ENCODE measurements around the gene MAST3. TPM values are rescaled to one million over a fixed set of nuclear protein-coding genes. Genes with fewer than 3 reads are reported as not detected.

Gene MAST3
- total RNA-seq, 4 donors from 2014 or later, result 0.66 to 2.8 (median 1.6) TPM

DNA sequence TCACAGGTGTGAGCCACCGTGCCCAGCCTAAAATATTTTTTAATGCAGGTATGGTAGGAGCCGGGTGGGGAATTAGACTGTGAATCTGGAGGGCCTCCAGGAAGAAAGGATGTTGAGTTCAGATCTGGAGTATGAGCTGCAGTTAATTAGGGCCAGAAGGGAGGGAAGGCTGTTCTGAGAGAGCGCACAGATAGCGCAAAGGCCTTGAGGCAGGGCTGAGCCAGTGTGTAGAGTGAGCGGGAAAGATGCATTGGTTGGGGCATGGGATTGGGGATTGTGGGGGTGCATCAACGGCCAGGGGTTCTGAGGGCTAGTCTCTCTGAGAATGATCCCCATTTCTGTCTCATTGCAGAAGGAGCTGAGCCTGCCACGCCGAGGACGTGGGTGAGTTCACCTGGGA lies 9.7 kb downstream of the MAST3 start:
- DNase-seq, result no peak
- Histone ChIP-seq H3K9me3 (no peaks in the 10 kb centered on the region), H3K27me3 (peaks cover 28 to 29% (median 29%) of the 10 kb centered on the region in 3 donors), H3K27ac (no peak overlapping the region), H3K4me3 (no peak overlapping the region), H3K4me1 (peaks cover 15 to 17% of the 10 kb centered on the region in 2 donors), H3K36me3 (no peaks in the 10 kb centered on the region)
- TF ChIP-seq, protein P1, sequence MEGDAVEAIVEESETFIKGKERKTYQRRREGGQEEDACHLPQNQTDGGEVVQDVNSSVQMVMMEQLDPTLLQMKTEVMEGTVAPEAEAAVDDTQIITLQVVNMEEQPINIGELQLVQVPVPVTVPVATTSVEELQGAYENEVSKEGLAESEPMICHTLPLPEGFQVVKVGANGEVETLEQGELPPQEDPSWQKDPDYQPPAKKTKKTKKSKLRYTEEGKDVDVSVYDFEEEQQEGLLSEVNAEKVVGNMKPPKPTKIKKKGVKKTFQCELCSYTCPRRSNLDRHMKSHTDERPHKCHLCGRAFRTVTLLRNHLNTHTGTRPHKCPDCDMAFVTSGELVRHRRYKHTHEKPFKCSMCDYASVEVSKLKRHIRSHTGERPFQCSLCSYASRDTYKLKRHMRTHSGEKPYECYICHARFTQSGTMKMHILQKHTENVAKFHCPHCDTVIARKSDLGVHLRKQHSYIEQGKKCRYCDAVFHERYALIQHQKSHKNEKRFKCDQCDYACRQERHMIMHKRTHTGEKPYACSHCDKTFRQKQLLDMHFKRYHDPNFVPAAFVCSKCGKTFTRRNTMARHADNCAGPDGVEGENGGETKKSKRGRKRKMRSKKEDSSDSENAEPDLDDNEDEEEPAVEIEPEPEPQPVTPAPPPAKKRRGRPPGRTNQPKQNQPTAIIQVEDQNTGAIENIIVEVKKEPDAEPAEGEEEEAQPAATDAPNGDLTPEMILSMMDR (IDR thresholded peaks at IDR 0.05 in 4 of 5, conservative IDR thresholded peaks at IDR 0.05 in 1 of 5), result no peak
- no peak for TF ChIP-seq POLR2A (IDR thresholded peaks at IDR 0.05)
- in situ Hi-C loops (cut with MboI; ENCODE audit: low sequenced_read_pairs in 4 of 4) (no loop called here), intact Hi-C loops (cut with DNase I; ENCODE audit: low total_unique reads) (no loop called here)
- ATAC-seq, result no peak

DNA sequence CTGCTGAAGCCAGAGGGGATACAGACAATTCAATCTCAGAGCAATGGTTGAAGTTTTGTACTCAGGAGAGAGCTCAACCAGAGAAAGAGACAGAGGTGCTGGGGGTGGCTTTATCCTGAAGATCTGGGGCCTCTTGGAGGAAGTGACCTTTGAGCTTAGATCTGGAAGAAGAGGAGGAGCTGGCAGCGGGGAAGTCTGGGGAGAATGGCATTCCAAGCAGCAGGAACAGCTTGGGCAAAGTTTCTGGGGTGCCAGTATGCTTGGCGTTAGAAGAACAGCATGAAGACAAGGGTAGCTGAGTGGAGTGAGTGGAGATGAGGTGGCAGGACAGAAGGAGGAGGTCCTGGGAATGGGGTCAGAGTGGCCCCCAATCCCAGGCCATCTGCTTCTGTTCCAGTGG lies 11.3 kb downstream of the MAST3 start:
- in situ Hi-C loops (cut with MboI; ENCODE audit: low sequenced_read_pairs in 4 of 4), result no loop called here
- no peaks in the 10 kb centered on the region for H3K36me3 ChIP-seq
- TF ChIP-seq POLR2A (IDR thresholded peaks at IDR 0.05), result no peak
- TF ChIP-seq, protein P1 (IDR thresholded peaks at IDR 0.05 in 4 of 5, conservative IDR thresholded peaks at IDR 0.05 in 1 of 5), result no peak
- ATAC-seq (no peak), DNase-seq (no peak)
- H3K27ac ChIP-seq, result no peak overlapping the region
- no peak overlapping the region for H3K4me3 ChIP-seq
- intact Hi-C loops (cut with DNase I; ENCODE audit: low total_unique reads), result no loop called here
- no peaks in the 10 kb centered on the region for H3K9me3 ChIP-seq
- H3K27me3 ChIP-seq, result peaks cover 13 to 17% (median 15%) of the 10 kb centered on the region in 3 donors
- H3K4me1 ChIP-seq, result peaks cover 15 to 17% of the 10 kb centered on the region in 2 donors

DNA sequence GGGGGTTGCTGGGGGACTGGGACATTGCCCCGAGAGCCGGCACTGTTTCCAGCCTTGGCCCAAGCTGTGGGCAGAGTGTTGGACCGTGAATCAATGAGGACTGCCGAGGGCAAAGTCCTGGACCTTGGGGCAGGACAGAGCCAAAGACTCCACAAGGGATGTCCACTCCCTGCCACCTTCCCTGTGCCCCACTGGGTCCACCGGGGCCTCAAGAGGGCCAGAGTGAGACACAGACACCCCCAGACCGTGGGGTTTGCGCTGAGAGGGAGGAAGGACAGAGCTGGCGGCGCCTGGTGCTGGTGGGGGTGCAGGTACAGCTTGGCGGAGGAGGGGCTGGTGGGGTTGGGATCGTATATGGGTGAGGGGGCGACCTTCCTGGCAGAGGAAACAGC lies 11.8 kb downstream of the MAST3 start:
- H3K27ac ChIP-seq, result peak overlapping the region in 1 of 4 donors; percentile 34
- DNase-seq, result no peak
- peaks cover 13 to 15% (median 14%) of the 10 kb centered on the region in 3 donors for H3K27me3 ChIP-seq
- intact Hi-C loops (cut with DNase I; ENCODE audit: low total_unique reads), result no loop called here
- H3K36me3 ChIP-seq, result no peaks in the 10 kb centered on the region
- in situ Hi-C loops (cut with MboI; ENCODE audit: low sequenced_read_pairs in 4 of 4), result no loop called here
- H3K9me3 ChIP-seq, result no peaks in the 10 kb centered on the region
- peak overlapping the region; percentile 49 to 64 (median 54) for H3K4me3 ChIP-seq
- TF ChIP-seq, protein P1 (IDR thresholded peaks at IDR 0.05 in 4 of 5, conservative IDR thresholded peaks at IDR 0.05 in 1 of 5), result no peak
- no peak for TF ChIP-seq POLR2A (IDR thresholded peaks at IDR 0.05)
- H3K4me1 ChIP-seq, result peaks cover 13 to 15% of the 10 kb centered on the region in 2 donors
- no peak for ATAC-seq

DNA sequence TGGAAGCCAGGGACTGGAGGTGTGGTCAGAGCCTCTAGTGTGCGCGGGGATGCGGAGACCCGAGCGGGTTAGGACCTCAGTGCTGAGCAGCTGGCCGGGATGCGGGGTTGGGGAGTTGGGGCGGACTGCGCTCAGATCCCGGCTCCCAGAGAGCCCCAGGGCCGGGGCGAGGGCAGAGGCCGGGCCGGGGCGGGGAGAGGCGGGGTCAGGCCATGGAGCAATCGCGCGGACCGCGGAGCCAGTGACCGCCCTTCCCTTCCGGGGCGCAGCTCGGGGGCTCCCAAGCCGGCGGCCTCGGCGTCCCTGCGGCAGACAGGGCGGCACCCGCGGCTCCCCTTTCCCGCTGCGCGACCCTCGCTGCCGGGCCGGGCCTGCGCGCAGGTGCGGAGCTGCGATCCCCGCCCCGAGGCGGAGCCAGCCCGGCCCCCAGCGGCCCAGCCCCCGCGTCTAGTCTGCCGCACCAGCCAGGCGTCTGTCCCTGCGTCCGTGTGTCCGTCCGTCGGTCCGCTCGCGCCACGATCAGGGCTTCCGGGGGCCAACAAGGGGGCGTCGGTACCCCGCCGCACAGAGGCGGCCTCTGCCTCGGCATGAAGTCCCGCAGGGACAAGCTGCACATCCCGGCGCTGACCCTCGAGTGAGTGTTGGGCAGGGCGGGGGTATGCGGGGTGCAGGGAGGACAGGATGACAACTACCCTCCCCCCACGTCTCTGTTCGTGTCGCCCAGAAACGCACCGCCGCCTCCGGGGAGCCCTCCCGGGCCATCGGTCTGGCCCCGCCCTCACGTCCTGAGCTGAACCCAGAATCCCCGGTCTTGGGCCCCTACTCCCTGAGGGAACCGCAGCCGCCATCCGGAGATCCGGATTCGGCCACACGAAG lies 12.4 kb downstream of the MAST3 start:
- TF ChIP-seq, protein P1 (IDR thresholded peaks at IDR 0.05 in 4 of 5, conservative IDR thresholded peaks at IDR 0.05 in 1 of 5), result no peak
- peak; percentile 20 to 30 for TF ChIP-seq POLR2A (IDR thresholded peaks at IDR 0.05)
- H3K27me3 ChIP-seq, result peaks cover 12 to 13% (median 13%) of the 10 kb centered on the region in 3 donors
- DNase-seq, result no peak
- ATAC-seq, result peak; percentile 25 to 28
- peak overlapping the region in 1 of 4 donors; percentile 34 for H3K27ac ChIP-seq
- no peaks in the 10 kb centered on the region for H3K9me3 ChIP-seq
- in situ Hi-C loops (cut with MboI; ENCODE audit: low sequenced_read_pairs in 4 of 4), result loop anchor here in 3 of 4 donors (10.0 kb wide), 2 partner anchors 55 to 145 kb away; a partner anchor contains a TSS
- intact Hi-C loops (cut with DNase I; ENCODE audit: low total_unique reads), result no loop called here
- peak overlapping the region; percentile 49 to 64 (median 54) for H3K4me3 ChIP-seq
- H3K4me1 ChIP-seq, result peaks cover 9 to 11% of the 10 kb centered on the region in 2 donors
- H3K36me3 ChIP-seq, result no peaks in the 10 kb centered on the region
